MM.1S (cell line): ENCODE measurements around the gene ST3GAL4.

Source experiments
- DNase-seq: peaks from one replicate; pipeline ENCODE4 v3.0.0-alpha.2; 2015
- H2AFZ ChIP-seq: fragments of 300-600 bp; sonication (generic); 2 replicates; pipeline ENCODE4 v1.6.0; 2016; ENCODE audit warnings: antibody characterized with exemption, low read length
- H3F3A ChIP-seq: fragments of 300-600 bp; sonication (generic); 2 replicates; pipeline ENCODE4 v1.6.1; 2016; ENCODE audit warnings: mild to moderate bottlenecking, antibody characterized with exemption, low read length, moderate library complexity, mixed read lengths; ENCODE audit not compliant: insufficient read depth
- H3K27ac ChIP-seq: fragments of 300-600 bp; sonication (generic); 2 replicates; pipeline ENCODE4 v1.5.1; 2016; ENCODE audit warnings: mild to moderate bottlenecking, low read length
- H3K27me3 ChIP-seq: fragments of 300-600 bp; sonication (generic); replicated peaks from 2 replicates; pipeline ENCODE4 v1.6.0; 2016; ENCODE audit warnings: low read length; ENCODE audit not compliant: insufficient read depth
- H3K36me3 ChIP-seq: fragments of 300-600 bp; sonication (generic); replicated peaks from 2 replicates; pipeline ENCODE4 v1.6.1; 2016; ENCODE audit warnings: mild to moderate bottlenecking, low read length, mixed read lengths; ENCODE audit not compliant: insufficient read depth
- H3K4me1 ChIP-seq: fragments of 300-600 bp; sonication (generic); 2 replicates; pipeline ENCODE4 v1.6.1; 2016; ENCODE audit warnings: low read length, mixed read lengths
- H3K4me2 ChIP-seq: fragments of 300-600 bp; sonication (generic); 2 replicates; pipeline ENCODE4 v1.6.0; 2016; ENCODE audit warnings: low read depth, low read length
- H3K4me3 ChIP-seq: fragments of 300-600 bp; sonication (generic); 2 replicates; pipeline ENCODE4 v1.5.1; 2016; ENCODE audit warnings: low read length, mixed read lengths
- H3K79me2 ChIP-seq: fragments of 300-600 bp; sonication (generic); 2 replicates; pipeline ENCODE4 v1.6.1; 2016; ENCODE audit warnings: mixed run types, low read length, mixed read lengths
- H3K9ac ChIP-seq: fragments of 300-600 bp; sonication (generic); 2 replicates; pipeline ENCODE4 v1.6.1; 2016; ENCODE audit warnings: low read length, mixed read lengths
- H3K9me2 ChIP-seq: fragments of 300-600 bp; sonication (generic); replicated peaks from 2 replicates; pipeline ENCODE4 v1.6.1; 2016; ENCODE audit warnings: mild to moderate bottlenecking, low read length, mixed read lengths; ENCODE audit not compliant: insufficient read depth
- H3K9me3 ChIP-seq: fragments of 300-600 bp; sonication (generic); replicated peaks from 2 replicates; pipeline ENCODE4 v1.6.1; 2016; ENCODE audit warnings: mild to moderate bottlenecking, low read length, mixed read lengths; ENCODE audit not compliant: insufficient read depth
- H4K20me1 ChIP-seq: fragments of 300-600 bp; sonication (generic); 2 replicates; pipeline ENCODE4 v1.6.1; 2016; ENCODE audit warnings: mild to moderate bottlenecking, low read length, moderate library complexity, mixed read lengths; ENCODE audit not compliant: insufficient read depth
- CTCF ChIP-seq: fragments of 300-600 bp; sonication (generic); IDR thresholded peaks from 2 replicates; pipeline ENCODE4 v1.5.1; 2016; ENCODE audit warnings: antibody characterized with exemption, low read length, mixed read lengths
- EZH2 ChIP-seq: fragments of 300-600 bp; sonication (generic); optimal IDR thresholded peaks from 2 replicates; pipeline ENCODE3; 2017; ENCODE audit warnings: low read depth, mild to moderate bottlenecking, antibody characterized with exemption, low read length, mixed read lengths
- EZH2phosphoT487 ChIP-seq: fragments of 300-600 bp; sonication (generic); IDR thresholded peaks from 2 replicates; pipeline ENCODE4 v1.6.1; 2018; ENCODE audit warnings: antibody characterized with exemption, low read length

ST3GAL4 gene

GRCh38 chr11:126387857-126388256 lies 32.4 kb downstream of the ST3GAL4 start:
- TF ChIP-seq EZH2 (no peak), CTCF (no peak)
- Histone ChIP-seq H2AFZ (no peak overlapping the region), H3K36me3 (no peaks in the 10 kb centered on the region), H4K20me1 (no peaks in the 10 kb centered on the region), H3K79me2 (no peaks in the 10 kb centered on the region), H3K9me2 (no peaks in the 10 kb centered on the region), H3K27ac (no peak overlapping the region), H3K4me1 (no peaks in the 10 kb centered on the region), H3K4me3 (no peak overlapping the region), H3F3A (no peaks in the 10 kb centered on the region), H3K4me2 (no peak overlapping the region), H3K27me3 (no peaks in the 10 kb centered on the region), H3K9me3 (no peaks in the 10 kb centered on the region), H3K9ac (no peak overlapping the region)
- no peak for DNase-seq

GRCh38 chr11:126390272-126390867 lies 34.9 kb downstream of the ST3GAL4 start:
- DNase-seq: no peak
- H3K27me3 ChIP-seq: no peaks in the 10 kb centered on the region
- H3K27ac ChIP-seq: no peak overlapping the region
- no peaks in the 10 kb centered on the region for H3K9me2 ChIP-seq
- no peaks in the 10 kb centered on the region for H3K36me3 ChIP-seq
- H3F3A ChIP-seq: no peaks in the 10 kb centered on the region
- H3K9ac ChIP-seq: no peak overlapping the region
- TF ChIP-seq EZH2phosphoT487 (no peak), CTCF (no peak), EZH2 (no peak)
- H3K9me3 ChIP-seq: no peaks in the 10 kb centered on the region
- no peak overlapping the region for H3K4me3 ChIP-seq
- H3K4me1 ChIP-seq: no peaks in the 10 kb centered on the region
- no peak overlapping the region for H2AFZ ChIP-seq
- no peaks in the 10 kb centered on the region for H3K79me2 ChIP-seq
- no peak overlapping the region for H3K4me2 ChIP-seq
- H4K20me1 ChIP-seq: no peaks in the 10 kb centered on the region

DNA sequence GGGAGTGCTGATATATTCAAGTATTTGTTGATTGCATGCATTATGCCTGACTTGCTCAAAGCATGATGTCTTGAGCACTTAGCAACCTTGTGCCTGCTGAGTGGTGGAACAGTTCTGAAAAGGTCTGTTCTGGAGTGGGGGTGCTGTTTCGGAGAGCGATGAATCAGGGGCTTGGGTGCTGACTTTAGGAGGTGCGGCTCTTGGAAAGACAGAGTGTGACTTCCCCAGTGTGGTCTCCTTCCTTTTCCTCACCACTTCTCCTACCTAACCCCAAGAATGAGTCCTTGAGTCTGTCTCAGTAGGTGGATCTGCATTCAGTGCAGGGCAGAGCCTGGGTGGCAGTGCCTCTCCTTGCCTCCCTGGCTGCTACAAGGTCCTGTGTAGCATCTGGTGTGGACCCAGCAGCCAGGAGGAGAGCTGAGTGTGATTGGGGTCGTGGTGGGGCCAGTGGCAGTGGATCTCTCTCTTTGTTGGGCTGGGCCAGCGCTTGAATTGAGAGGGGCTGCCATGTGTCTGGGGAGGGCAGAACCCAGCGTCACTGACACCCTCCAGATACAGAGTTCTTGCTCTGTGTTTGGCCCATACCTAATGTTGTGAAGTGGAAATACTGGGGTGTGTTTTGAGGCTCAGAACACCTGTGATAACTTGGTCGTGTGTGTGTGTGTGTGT lies 35.9 kb downstream of the ST3GAL4 start:
- no peak overlapping the region for H2AFZ ChIP-seq
- TF ChIP-seq EZH2phosphoT487: no peak
- TF ChIP-seq EZH2: no peak
- TF ChIP-seq CTCF: no peak
- H3K4me2 ChIP-seq: no peak overlapping the region

More for the DNA sequence above, 35.9 kb downstream of the ST3GAL4 start:
- Histone ChIP-seq H3F3A (no peaks in the 10 kb centered on the region), H3K9me3 (no peaks in the 10 kb centered on the region), H3K4me3 (no peak overlapping the region), H3K27me3 (no peaks in the 10 kb centered on the region), H3K9me2 (no peaks in the 10 kb centered on the region), H3K4me1 (no peaks in the 10 kb centered on the region), H3K27ac (no peak overlapping the region), H4K20me1 (no peaks in the 10 kb centered on the region), H3K9ac (no peak overlapping the region), H3K36me3 (no peaks in the 10 kb centered on the region), H3K79me2 (no peaks in the 10 kb centered on the region)
- DNase-seq: no peak
